ENCODE measurements around the gene CFAP410.

CFAP410 gene

GRCh38 chr21:44338971-44339910 is at the start of gene CFAP410:
Gene CFAP410, minus strand, starts transcription at chr21:44339390. Its CDS starts 196 bp downstream, at chr21:44339194.
- peak; percentile 97 for DNase-seq

- no peak for DNase-seq
Observed at GRCh38 chr21:44384968-44385367, 45.8 kb upstream of the CFAP410 start.

- no peak for DNase-seq
Observed at GRCh38 chr21:44383216-44383615, 44.0 kb upstream of the CFAP410 start.

GRCh38 chr21:44382536-44382935 is 43.3 kb upstream of the CFAP410 start:
- no peak for DNase-seq

GRCh38 chr21:44381874-44382273 is 42.7 kb upstream of the CFAP410 start:
- DNase-seq, result no peak

GRCh38 chr21:44380876-44381275 is 41.7 kb upstream of the CFAP410 start:
- DNase-seq, result no peak

GRCh38 chr21:44379991-44380865 is 41.0 kb upstream of the CFAP410 start:
- DNase-seq, result peak; percentile 68

- no peak for DNase-seq
Observed at GRCh38 chr21:44379515-44379848, 40.3 kb upstream of the CFAP410 start.

- no peak for DNase-seq
Observed at GRCh38 chr21:44378646-44379514, 39.7 kb upstream of the CFAP410 start.

- DNase-seq, result no peak
Observed at GRCh38 chr21:44377922-44378645, 38.9 kb upstream of the CFAP410 start.

- DNase-seq, result peak; percentile 39
Observed at GRCh38 chr21:44377201-44377921, 38.2 kb upstream of the CFAP410 start.

GRCh38 chr21:44376606-44377005 is 37.4 kb upstream of the CFAP410 start:
- DNase-seq, result no peak

GRCh38 chr21:44375761-44376241 is 36.6 kb upstream of the CFAP410 start:
- DNase-seq, result no peak

- no peak for DNase-seq
Observed at GRCh38 chr21:44375281-44375651, 36.1 kb upstream of the CFAP410 start.

- DNase-seq, result no peak
Observed at GRCh38 chr21:44374601-44375280, 35.6 kb upstream of the CFAP410 start.

GRCh38 chr21:44372616-44373015 is 33.4 kb upstream of the CFAP410 start:
- DNase-seq, result no peak

- no peak for DNase-seq
Observed at GRCh38 chr21:44371596-44371995, 32.4 kb upstream of the CFAP410 start.

GRCh38 chr21:44370786-44371410 is 31.7 kb upstream of the CFAP410 start:
- DNase-seq, result no peak

- peak; percentile 68 for DNase-seq
Observed at GRCh38 chr21:44370027-44370735, 31.0 kb upstream of the CFAP410 start.

Measured in eye (tissue), 1 donor.